IPS-11a (cell line): ENCODE measurements around the gene UBTD1.

ENCODE experiments used
- H3K4me3 ChIP-seq: one replicate; pipeline ENCODE4 v1.5.1; 2013; ENCODE audit warnings: low read depth, low read length, control low read depth

UBTD1 gene

GRCh38 chr10:97580421-97581367 lies 82.0 kb downstream of the UBTD1 start:
- no peak overlapping the region for H3K4me3 ChIP-seq

DNA sequence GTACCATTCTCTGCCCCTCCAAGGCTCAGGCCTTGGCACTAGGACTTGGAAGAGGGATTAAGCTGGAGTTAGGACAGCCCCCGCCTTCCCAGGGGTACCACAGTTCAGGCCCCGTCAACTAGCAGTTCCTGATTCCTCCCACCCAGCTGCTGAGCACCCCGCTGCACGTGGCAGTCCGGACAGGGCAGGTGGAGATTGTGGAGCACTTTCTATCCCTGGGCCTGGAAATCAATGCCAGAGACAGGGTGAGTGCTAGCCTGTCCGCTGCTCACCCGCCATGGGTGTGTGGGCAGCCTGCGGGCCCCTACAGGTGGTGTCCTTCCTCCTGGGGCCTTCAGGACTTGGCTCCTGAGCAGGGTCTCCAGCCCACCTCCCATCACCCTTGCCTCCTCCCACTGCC lies 83.4 kb downstream of the UBTD1 start:
- H3K4me3 ChIP-seq: no peak overlapping the region

- no peak overlapping the region for H3K4me3 ChIP-seq
These were observed 84.8 kb downstream of the UBTD1 start for GRCh38 chr10:97583476-97583875.

DNA sequence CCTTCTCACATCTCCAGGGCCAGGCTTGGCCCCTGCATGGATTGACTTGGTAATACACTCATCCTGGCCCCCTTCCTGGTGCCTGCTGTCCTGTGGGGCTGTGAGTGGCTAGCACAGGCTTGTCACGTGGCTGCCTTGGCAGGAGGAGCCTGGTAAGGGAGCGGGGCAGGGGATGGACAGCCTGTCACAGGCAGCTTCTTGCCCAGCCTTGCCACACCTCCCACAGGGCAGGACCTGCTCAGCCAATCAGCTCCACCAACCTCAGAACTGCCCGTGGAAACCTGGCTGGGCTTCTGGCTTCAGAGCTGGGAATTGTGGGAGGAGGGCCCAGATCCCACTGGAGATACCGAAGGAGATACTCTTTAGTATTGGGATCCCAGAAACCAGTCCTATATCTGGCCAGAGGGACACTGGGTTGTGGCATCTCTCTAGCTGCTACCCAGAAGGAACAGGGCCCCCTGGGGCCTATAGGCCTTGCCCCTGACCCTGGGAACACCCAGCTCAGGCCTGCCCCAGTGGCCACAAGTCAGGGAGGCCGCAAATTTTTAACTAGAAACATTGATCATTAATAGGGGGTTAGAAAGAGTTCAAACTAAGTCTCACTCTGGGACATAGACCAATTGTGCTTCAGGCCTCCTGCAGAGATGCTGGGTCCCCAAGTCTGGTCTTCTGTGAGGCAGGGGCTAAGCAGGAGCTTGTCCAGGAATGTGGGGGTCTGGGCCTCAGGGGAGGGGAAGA lies 85.5 kb downstream of the UBTD1 start, which contains the start of gene HOGA1:
TSS of gene HOGA1 (plus strand) at position 330 of the 738 bp plus-strand sequence. CDS start at position 645, 315 bp downstream.
- H3K4me3 ChIP-seq: no peak within 1 kb of the TSS

DNA sequence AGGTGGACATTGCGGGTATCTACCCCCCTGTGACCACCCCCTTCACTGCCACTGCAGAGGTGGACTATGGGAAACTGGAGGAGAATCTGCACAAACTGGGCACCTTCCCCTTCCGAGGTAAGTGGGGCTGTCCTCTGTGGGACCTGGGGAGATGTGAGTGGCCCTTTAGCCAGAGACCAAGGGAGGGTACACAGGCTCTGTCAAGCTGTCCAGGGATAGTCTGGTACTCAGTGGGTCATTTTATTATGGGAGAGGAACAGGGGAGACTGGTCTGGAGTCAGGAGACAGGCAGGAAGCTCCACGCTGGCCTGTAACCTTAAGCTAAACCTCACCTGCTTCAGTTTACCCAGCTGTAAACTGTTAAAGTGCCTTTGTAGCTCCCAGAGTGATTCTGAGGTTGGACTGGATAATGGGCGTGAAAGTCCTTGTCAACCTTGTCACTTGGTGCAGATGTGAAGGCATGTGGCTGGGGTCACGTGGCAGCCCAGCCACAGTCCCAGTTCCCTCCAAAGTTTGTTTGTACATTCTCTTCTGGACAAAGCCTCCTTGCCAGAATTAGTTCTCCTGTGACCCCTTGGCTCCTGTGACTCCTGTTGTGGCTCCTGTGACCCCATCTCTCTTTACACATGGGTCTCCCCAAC lies 86.2 kb downstream of the UBTD1 start:
- no peak overlapping the region for H3K4me3 ChIP-seq

DNA sequence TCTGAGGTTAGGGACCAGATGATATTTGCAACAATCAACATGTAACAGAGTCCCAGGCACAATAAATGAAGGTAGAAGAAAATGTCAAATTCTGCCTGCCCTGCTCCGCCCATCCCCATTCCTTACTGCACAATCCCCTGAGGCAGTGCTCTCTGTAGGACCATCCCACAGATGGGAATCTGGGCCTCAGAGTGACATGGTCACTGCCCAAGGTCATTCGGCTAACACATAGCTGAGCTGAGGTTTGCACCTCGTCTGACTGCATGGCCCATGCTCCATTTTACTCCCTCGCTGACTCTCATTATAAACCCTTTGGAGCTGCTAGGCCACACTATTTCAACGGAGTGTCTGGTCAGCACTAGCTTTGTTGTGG lies 86.7 kb downstream of the UBTD1 start:
- no peak overlapping the region for H3K4me3 ChIP-seq

- no peak overlapping the region for H3K4me3 ChIP-seq
These were observed 88.5 kb downstream of the UBTD1 start for GRCh38 chr10:97587183-97587582.

GRCh38 chr10:97589479-97589878 lies 90.8 kb downstream of the UBTD1 start, which contains the start of gene C10orf62:
TSS of gene C10orf62 (plus strand) at chr10:97589721. CDS start at chr10:97589898, 177 bp downstream.
- no peak within 1 kb of the TSS for H3K4me3 ChIP-seq

DNA sequence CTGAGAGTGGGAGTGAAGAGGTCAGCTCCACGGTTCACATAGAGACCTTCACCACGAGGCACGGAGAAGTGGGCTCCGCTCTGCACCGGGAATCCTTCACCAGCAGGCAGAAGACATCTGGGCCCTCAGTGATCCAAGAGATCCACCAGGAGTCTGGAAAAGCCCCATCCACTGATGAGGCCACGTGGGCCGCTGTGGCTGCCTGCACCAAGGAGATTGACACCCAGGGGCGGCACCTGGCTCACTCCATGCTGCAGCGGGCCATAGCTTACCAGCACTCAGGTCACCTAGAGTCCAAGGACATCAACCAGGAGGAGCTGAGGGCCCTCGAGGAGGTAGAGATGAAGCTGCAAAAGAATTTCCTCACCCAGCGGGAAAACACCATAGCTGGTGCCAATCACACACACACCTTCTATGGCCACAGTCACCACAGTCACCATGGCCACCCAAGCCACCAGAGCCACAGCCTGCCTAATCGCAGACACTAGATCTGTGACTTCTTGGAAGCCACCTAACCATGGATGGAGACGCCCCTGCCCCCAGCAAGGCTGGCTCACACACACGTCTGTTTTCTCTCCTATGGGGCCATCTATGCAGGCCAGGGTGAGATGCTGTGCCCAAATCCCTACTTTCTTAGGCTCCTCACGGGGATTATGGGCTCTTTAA lies 91.5 kb downstream of the UBTD1 start:
- H3K4me3 ChIP-seq: no peak overlapping the region

DNA sequence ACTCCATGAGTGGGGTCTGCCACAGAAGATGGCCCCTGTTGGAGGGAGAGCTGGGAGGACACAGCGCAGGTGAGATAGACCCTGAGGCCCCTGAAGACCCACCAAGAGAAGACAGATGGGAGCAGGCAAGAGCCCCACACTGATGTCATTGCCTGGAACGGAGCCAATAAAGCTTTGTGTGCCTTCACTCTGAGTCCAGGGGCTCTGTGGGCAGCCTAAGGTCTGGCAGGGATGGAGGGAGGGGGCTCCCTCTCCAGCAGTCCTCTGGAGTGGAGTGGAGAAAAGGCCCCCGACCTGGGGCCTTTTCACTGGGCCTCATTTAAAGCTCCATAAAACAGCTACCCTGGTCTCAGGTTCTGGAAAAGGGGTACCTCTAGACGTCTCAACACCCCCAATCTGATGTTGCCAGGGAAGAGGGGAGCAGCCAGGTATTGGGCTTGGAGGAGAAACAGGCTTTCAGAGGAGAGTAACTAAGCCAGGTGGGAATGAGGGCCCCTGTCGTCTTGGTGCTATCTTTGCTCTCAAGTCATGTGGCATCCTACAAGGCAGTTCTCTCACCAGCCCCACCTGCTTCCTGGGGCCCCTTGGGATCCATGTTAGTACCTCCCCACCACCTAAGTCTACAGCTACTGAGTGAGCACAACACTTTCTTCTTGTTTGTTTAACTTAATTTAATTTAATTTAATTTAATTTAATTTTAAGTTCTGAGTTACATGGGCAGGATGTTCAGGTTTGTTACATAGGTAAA lies 92.2 kb downstream of the UBTD1 start:
- no peak overlapping the region for H3K4me3 ChIP-seq

GRCh38 chr10:97593421-97593820 lies 94.7 kb downstream of the UBTD1 start:
- H3K4me3 ChIP-seq: no peak overlapping the region

DNA sequence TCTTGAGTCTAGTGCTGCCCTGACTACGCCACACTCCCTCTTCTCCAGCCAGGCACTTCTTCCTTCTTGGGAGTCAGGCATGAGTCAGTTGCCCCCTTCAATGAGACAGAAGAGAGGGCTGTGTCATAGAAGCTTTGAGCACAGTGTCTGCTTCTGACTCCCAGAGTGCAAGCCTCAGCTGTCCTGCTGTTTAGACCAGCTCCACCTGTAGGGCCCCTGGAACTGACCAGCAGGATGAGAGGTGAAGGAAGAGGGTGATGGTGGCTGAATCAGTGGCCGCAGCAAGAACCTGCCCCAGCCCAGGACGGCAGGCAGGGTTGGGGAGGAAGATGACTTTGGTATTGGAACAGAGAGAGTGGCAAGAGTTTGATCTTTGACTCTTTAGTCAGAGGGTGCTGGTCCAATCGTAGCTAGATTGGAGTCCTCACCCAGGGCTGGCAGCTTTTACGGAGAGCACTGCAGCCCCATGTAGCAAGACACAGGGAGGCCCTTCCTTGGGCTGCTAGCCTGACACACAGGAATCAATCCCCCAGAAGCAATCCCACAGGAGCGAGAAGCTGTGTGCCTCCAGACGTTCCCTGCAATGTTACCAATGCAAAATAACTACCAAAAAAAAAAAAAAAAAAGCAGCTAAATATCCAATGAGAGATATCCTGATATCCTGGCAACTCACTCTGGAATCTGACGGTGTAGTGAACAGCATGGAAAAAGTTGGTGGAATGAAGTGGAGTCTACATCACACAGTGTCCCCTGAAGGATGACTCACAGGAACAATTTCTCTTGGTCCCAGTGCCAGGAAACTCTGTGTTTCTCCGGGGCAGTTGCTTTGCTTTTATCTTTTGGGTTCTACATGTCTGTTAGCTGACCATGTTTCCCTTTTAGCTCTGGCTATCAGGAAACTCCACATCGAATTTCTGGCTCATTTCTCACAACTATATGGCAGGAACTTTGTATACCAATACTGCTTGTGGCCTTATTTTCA lies 97.7 kb downstream of the UBTD1 start:
- H3K4me3 ChIP-seq: no peak overlapping the region

GRCh38 chr10:97597778-97598177 lies 99.1 kb downstream of the UBTD1 start:
- H3K4me3 ChIP-seq: no peak overlapping the region

DNA sequence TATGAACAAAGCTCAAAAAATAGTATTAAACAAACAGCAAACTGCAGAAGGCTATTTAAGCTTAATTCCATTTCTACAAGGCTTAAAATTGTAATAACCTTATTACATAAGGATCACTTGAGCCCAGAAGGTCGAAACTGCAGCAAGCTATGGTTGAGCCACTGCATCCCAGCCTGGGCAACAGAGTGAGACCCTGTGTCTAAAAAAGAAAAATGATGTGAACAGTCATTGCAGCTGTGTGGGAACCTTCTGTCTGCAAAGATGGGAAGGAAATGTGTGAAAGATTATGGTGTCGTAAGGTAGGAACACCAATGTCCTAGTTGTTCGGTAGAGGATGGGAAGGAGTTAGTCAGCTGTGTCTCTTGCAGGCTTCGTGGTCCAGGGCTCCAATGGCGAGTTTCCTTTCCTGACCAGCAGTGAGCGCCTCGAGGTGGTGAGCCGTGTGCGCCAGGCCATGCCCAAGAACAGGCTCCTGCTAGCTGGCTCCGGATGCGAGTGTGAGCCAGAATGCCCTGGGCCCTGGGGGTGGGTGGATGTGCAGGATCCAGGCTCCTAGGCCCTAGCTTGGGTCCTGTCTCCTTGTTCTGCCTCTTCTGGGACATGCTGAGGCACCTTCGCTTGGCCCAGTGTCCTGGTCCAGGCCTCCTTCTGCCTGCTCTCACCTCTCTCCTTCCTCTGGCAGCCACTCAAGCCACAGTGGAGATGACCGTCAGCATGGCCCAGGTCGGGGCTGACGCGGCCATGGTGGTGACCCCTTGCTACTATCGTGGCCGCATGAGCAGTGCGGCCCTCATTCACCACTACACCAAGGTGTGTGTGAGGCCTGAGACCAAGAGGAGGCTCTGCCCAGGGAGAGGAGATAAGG lies 99.9 kb downstream of the UBTD1 start:
- H3K4me3 ChIP-seq: no peak overlapping the region

GRCh38 chr10:97599272-97599619 lies 100.5 kb downstream of the UBTD1 start:
- H3K4me3 ChIP-seq: no peak overlapping the region

DNA sequence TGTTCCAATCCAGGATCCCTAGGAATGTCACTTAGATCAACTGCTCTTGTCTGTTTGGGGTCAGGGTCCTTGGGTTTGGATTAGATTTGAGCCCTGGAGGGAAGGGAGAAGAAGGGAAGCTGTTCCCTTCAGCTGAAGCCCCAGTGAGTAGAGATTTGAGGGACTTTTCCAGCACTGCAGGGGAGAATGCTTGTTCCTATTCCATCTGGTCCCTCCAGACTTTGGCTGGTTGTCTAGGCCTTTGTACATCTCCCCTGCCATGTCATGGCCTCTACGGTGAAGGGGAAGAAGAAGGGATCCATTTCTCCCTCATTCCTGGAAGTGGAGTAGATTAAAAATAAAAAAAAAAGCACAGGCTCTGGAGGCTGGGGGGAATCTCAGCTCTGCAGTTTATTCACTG lies 101.9 kb downstream of the UBTD1 start:
- H3K4me3 ChIP-seq: no peak overlapping the region

- no peak overlapping the region for H3K4me3 ChIP-seq
These were observed 102.8 kb downstream of the UBTD1 start for GRCh38 chr10:97601268-97602215.
